ENCODE measurements around the gene DSE.
A peak's percentile ranks its signal among the peaks of the same experiment; 100 is the strongest.

The DSE gene

GRCh38 chr6:116362276-116362675 is 8.5 kb upstream of the DSE start:
- DNase-seq: no peak

- DNase-seq: no peak
Measured at GRCh38 chr6:116363759-116364158, 7.0 kb upstream of the DSE start.

- no peak for DNase-seq
Measured at GRCh38 chr6:116364321-116364720, 6.4 kb upstream of the DSE start.

- DNase-seq: no peak
Measured at GRCh38 chr6:116365743-116366142, 5.0 kb upstream of the DSE start.

GRCh38 chr6:116366740-116367275 is 3.9 kb upstream of the DSE start:
- DNase-seq: no peak

GRCh38 chr6:116369540-116369939 is 1.2 kb upstream of the DSE start:
- DNase-seq: no peak

GRCh38 chr6:116369964-116370759 is 585 bp upstream of the DSE start:
- no peak for DNase-seq

GRCh38 chr6:116371120-116371917 is 572 bp downstream of the DSE start:
- peak; percentile 23 for DNase-seq

- no peak for DNase-seq
Measured at GRCh38 chr6:116371918-116372209, 1.1 kb downstream of the DSE start.

- DNase-seq: no peak
Measured at GRCh38 chr6:116373300-116373699, 2.6 kb downstream of the DSE start.

GRCh38 chr6:116373940-116374339 is 3.2 kb downstream of the DSE start:
- no peak for DNase-seq

GRCh38 chr6:116374586-116374985 is 3.8 kb downstream of the DSE start:
- no peak for DNase-seq

GRCh38 chr6:116375262-116375661 is 4.5 kb downstream of the DSE start:
- no peak for DNase-seq

GRCh38 chr6:116376149-116376548 is 5.4 kb downstream of the DSE start:
- no peak for DNase-seq

GRCh38 chr6:116379764-116380163 is 9.0 kb downstream of the DSE start:
- DNase-seq: no peak

GRCh38 chr6:116380346-116380745 is 9.6 kb downstream of the DSE start:
- DNase-seq: no peak

GRCh38 chr6:116381000-116381399 is 10.3 kb downstream of the DSE start:
- no peak for DNase-seq

- DNase-seq: no peak
Measured at GRCh38 chr6:116382587-116382986, 11.8 kb downstream of the DSE start.

GRCh38 chr6:116384727-116385458 is 14.1 kb downstream of the DSE start:
- no peak for DNase-seq

- no peak for DNase-seq
Measured at GRCh38 chr6:116385459-116385802, 14.7 kb downstream of the DSE start.

- no peak for DNase-seq
Measured at GRCh38 chr6:116385921-116386320, 15.2 kb downstream of the DSE start.

- DNase-seq: no peak
Measured at GRCh38 chr6:116386581-116387299, 16.0 kb downstream of the DSE start.

- DNase-seq: no peak
Measured at GRCh38 chr6:116387374-116387773, 16.6 kb downstream of the DSE start.

All from DMS79 (cell line).